Epithelial cell of prostate (primary cell): ENCODE data around the gene ETS1.

Experiments
- DNase-seq: peaks from one replicate; pipeline ENCODE4 v3.0.0-alpha.2; 2011; ENCODE audit warnings: low read depth, low spot score
- H3K27ac ChIP-seq: fragments of 450-650 bp; 2 replicates; pipeline ENCODE4 v1.5.1; 2017; ENCODE audit warnings: mild to moderate bottlenecking

Gene ETS1

GRCh38 chr11:128619540-128620308 lies 32.4 kb upstream of the ETS1 start:
- no peak for DNase-seq
- no peak overlapping the region for H3K27ac ChIP-seq

- H3K27ac ChIP-seq, result no peak overlapping the region
- DNase-seq, result no peak
Observed at GRCh38 chr11:128619007-128619406, 31.6 kb upstream of the ETS1 start.

- H3K27ac ChIP-seq, result no peak overlapping the region
- no peak for DNase-seq
Observed at GRCh38 chr11:128618603-128619002, 31.2 kb upstream of the ETS1 start.

GRCh38 chr11:128616161-128616560 lies 28.8 kb upstream of the ETS1 start:
- no peak for DNase-seq
- no peak overlapping the region for H3K27ac ChIP-seq

GRCh38 chr11:128615612-128616011 lies 28.3 kb upstream of the ETS1 start:
- no peak overlapping the region for H3K27ac ChIP-seq
- no peak for DNase-seq

- no peak overlapping the region for H3K27ac ChIP-seq
- DNase-seq, result no peak
Observed at GRCh38 chr11:128615076-128615475, 27.7 kb upstream of the ETS1 start.

- no peak overlapping the region for H3K27ac ChIP-seq
- DNase-seq, result no peak
Observed at GRCh38 chr11:128614026-128614425, 26.7 kb upstream of the ETS1 start.

- H3K27ac ChIP-seq, result no peak overlapping the region
- DNase-seq, result no peak
Observed at GRCh38 chr11:128613300-128613995, 26.1 kb upstream of the ETS1 start.

GRCh38 chr11:128610721-128611617 lies 23.6 kb upstream of the ETS1 start:
- no peak overlapping the region for H3K27ac ChIP-seq

GRCh38 chr11:128609785-128610184 lies 22.4 kb upstream of the ETS1 start:
- DNase-seq, result no peak

More at GRCh38 chr11:128610721-128611617, 23.6 kb upstream of the ETS1 start:
- no peak for DNase-seq

GRCh38 chr11:128608746-128609407 lies 21.5 kb upstream of the ETS1 start:
- no peak overlapping the region for H3K27ac ChIP-seq
- DNase-seq, result no peak

More at GRCh38 chr11:128609785-128610184, 22.4 kb upstream of the ETS1 start:
- no peak overlapping the region for H3K27ac ChIP-seq

- no peak for DNase-seq
- no peak overlapping the region for H3K27ac ChIP-seq
Observed at GRCh38 chr11:128607819-128608218, 20.5 kb upstream of the ETS1 start.

GRCh38 chr11:128604723-128605122 lies 17.4 kb upstream of the ETS1 start:
- no peak overlapping the region for H3K27ac ChIP-seq
- DNase-seq, result no peak

GRCh38 chr11:128603752-128604414 lies 16.5 kb upstream of the ETS1 start:
- no peak for DNase-seq
- no peak overlapping the region for H3K27ac ChIP-seq

- H3K27ac ChIP-seq, result no peak overlapping the region
- DNase-seq, result no peak
Observed at GRCh38 chr11:128603003-128603696, 15.8 kb upstream of the ETS1 start.

- H3K27ac ChIP-seq, result no peak overlapping the region
- no peak for DNase-seq
Observed at GRCh38 chr11:128599729-128600128, 12.4 kb upstream of the ETS1 start.

- DNase-seq, result no peak
- no peak overlapping the region for H3K27ac ChIP-seq
Observed at GRCh38 chr11:128598506-128599150, 11.3 kb upstream of the ETS1 start.

GRCh38 chr11:128598096-128598495 lies 10.7 kb upstream of the ETS1 start:
- no peak overlapping the region for H3K27ac ChIP-seq
- DNase-seq, result no peak

GRCh38 chr11:128597209-128597608 lies 9.9 kb upstream of the ETS1 start:
- DNase-seq, result no peak
- H3K27ac ChIP-seq, result no peak overlapping the region
